Astrocyte of the cerebellum (primary cell): Measurements from ENCODE around the gene INVS.
"Not testable (repeated sequence)": the region's sequence is repeated elsewhere in the genome, so short reads cannot be mapped to it uniquely, and the experiment has no call there.

ENCODE experiments used
- DNase-seq: peaks from one replicate; pipeline ENCODE4 v3.0.0-alpha.2; 2011; ENCODE audit warnings: low read depth
- H3K4me3 ChIP-seq: 2 replicates; pipeline ENCODE4 v1.5.1; 2011; ENCODE audit warnings: mild to moderate bottlenecking, low read depth, low read length, moderate library complexity
- CTCF ChIP-seq: IDR thresholded peaks from 2 replicates; pipeline ENCODE4 v1.5.1; 2012; ENCODE audit warnings: low read length, low read depth, moderate library complexity, mild to moderate bottlenecking; ENCODE audit errors: missing control alignments
- in situ Hi-C: cut with HindIII; loops from 2 replicates; pipeline ENCODE4 v1.10.0; 2017; ENCODE audit warnings: low sequenced_read_pairs

Gene INVS

GRCh38 chr9:100308965-100309564, 210.0 kb downstream of the INVS start:
- no peak for TF ChIP-seq CTCF
- H3K4me3 ChIP-seq: no peak overlapping the region
- in situ Hi-C loops: loop anchor here (25.0 kb wide), 1 partner anchor 278 kb away; the partner anchor contains the start of gene CAVIN4
- no peak for DNase-seq

GRCh38 chr9:100309992-100310391, 210.9 kb downstream of the INVS start:
- in situ Hi-C loops: loop anchor here (25.0 kb wide), 1 partner anchor 277 kb away; the partner anchor contains the start of gene CAVIN4
- DNase-seq: no peak
- no peak overlapping the region for H3K4me3 ChIP-seq
- no peak for TF ChIP-seq CTCF

GRCh38 chr9:100315561-100315960, 216.5 kb downstream of the INVS start:
- DNase-seq: no peak
- no peak for TF ChIP-seq CTCF
- in situ Hi-C loops: loop anchor here (25.0 kb wide), 1 partner anchor 272 kb away; the partner anchor contains the start of gene CAVIN4
- H3K4me3 ChIP-seq: no peak overlapping the region

- DNase-seq: no peak
- in situ Hi-C loops: loop anchor here (25.0 kb wide), 1 partner anchor 270 kb away; the partner anchor contains the start of gene CAVIN4
- TF ChIP-seq CTCF: no peak
- no peak overlapping the region for H3K4me3 ChIP-seq
Observed at GRCh38 chr9:100317706-100318105, 218.7 kb downstream of the INVS start.

- H3K4me3 ChIP-seq: no peak overlapping the region
- in situ Hi-C loops: loop anchor here (25.0 kb wide), 1 partner anchor 264 kb away; the partner anchor contains the start of gene CAVIN4
- peak; percentile 68 for TF ChIP-seq CTCF
- DNase-seq: peak; percentile 38
Observed at GRCh38 chr9:100322954-100323536, 224.0 kb downstream of the INVS start.

- H3K4me3 ChIP-seq: no peak overlapping the region
- DNase-seq: peak; percentile 50
- TF ChIP-seq CTCF: no peak
- in situ Hi-C loops: loop anchor here (25.0 kb wide), 1 partner anchor 263 kb away; the partner anchor contains the start of gene CAVIN4
Observed at GRCh38 chr9:100324594-100325200, 225.7 kb downstream of the INVS start.

GRCh38 chr9:100338736-100339135, 239.7 kb downstream of the INVS start:
- H3K4me3 ChIP-seq, in situ Hi-C loops, DNase-seq: not testable (repeated sequence)
